Measurements from ENCODE around the gene USP21. TPM values are rescaled to one million over a fixed set of nuclear protein-coding genes. Genes with fewer than 3 reads are reported as not detected.

Gene USP21
- total and polyA plus RNA-seq, 9 of the 15 experiments (the other 6 are each of a cell fraction or from before 2014, with no cell fraction given) = 4.9 to 52.4 (median 21.6) TPM

DNA sequence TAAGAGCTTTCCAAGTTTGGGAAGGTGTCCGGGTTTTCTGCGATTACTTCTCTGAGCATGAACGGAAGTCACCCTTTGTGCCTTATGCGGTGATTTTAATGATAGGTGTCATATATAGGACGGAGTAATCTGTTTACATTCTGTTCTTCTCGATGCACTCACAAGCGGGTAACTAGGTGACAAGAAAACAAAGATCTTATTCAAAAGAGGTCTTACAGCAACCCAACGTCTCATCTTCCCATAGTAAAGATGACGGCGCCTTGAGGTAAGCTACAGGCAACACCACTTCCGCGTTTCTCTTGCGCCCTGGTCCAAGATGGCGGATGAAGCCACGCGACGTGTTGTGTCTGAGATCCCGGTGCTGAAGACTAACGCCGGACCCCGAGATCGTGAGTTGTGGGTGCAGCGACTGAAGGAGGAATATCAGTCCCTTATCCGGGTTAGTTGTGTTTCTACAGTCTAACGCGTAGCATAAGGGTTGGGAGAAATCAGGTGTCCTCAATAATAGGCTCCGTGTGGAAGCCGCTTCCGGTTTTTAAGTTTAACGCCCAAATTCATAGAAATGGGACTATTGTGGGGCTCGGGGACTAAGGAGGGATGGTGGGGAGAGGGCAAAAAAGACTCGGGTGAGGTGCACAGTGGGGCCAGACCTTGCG, 5.5 kb upstream of the USP21 start, which contains the start of gene UFC1 (continued):
- TF ChIP-seq SMAD4 (CRISPR knock-in tag; conservative IDR thresholded peaks at IDR 0.05) (peak; percentile 57; the same call in 1 of the 2 replicates), SIX5 (IDR thresholded peaks at IDR 0.05; ENCODE audit: borderline replicate concordance in 1 of 2, insufficient read depth in 1 of 2, low read depth in 1 of 2, low read length in 2 of 2) (peak; percentile 36 to 38; a peak in 1 of 4 replicates), NCOA2 (IDR thresholded peaks at IDR 0.05; ENCODE audit: partially characterized antibody in 2 of 2) (no peak), BDP1 (IDR thresholded peaks at IDR 0.05; ENCODE audit: insufficient read depth, insufficient read length) (no peak), ZNF586 (CRISPR knock-in tag; conservative IDR thresholded peaks at IDR 0.05) (no peak), SIRT6 (IDR thresholded peaks at IDR 0.05; ENCODE audit: low read depth, low read length) (no peak), CXXC5 (CRISPR knock-in tag; IDR thresholded peaks at IDR 0.05) (peak; percentile 75), PHB (CRISPR knock-in tag; IDR thresholded peaks at IDR 0.05) (no peak), POLR2AphosphoS5 (IDR thresholded peaks at IDR 0.05; ENCODE audit: control insufficient read depth, insufficient read depth, low read depth, low read length) (peak; percentile 93), GABPB1 (CRISPR knock-in tag; IDR thresholded peaks at IDR 0.05) (peak; percentile 100), ZBTB17 (CRISPR knock-in tag; IDR thresholded peaks at IDR 0.05) (0 out of 2 replicates have a peak, but pooled peaks have one; percentile 42), CCNT2 (IDR thresholded peaks at IDR 0.05; ENCODE audit: borderline replicate concordance, extremely low read depth, insufficient read length, low read depth, low read length) (no peak), SRSF7 (optimal IDR thresholded peaks at IDR 0.05; ENCODE audit: low read depth, low read length) (no peak), FOXM1 (IDR thresholded peaks at IDR 0.05; ENCODE audit: low read depth) (no peak; the same call in 1 of the 2 replicates), FOXM1 (CRISPR knock-in tag; IDR thresholded peaks at IDR 0.05; ENCODE audit: low read depth) (no peak), ZNF778 (CRISPR knock-in tag; IDR thresholded peaks at IDR 0.05) (no peak), BCOR (IDR thresholded peaks at IDR 0.05) (no peak), RFX7 (CRISPR knock-in tag; IDR thresholded peaks at IDR 0.05) (no peak)
- TF ChIP-seq, protein P1, sequence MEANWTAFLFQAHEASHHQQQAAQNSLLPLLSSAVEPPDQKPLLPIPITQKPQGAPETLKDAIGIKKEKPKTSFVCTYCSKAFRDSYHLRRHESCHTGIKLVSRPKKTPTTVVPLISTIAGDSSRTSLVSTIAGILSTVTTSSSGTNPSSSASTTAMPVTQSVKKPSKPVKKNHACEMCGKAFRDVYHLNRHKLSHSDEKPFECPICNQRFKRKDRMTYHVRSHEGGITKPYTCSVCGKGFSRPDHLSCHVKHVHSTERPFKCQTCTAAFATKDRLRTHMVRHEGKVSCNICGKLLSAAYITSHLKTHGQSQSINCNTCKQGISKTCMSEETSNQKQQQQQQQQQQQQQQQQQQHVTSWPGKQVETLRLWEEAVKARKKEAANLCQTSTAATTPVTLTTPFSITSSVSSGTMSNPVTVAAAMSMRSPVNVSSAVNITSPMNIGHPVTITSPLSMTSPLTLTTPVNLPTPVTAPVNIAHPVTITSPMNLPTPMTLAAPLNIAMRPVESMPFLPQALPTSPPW (CRISPR knock-in tag; IDR thresholded peaks at IDR 0.05) = no peak; the same call in 1 of the 2 replicates
- TF ChIP-seq, protein P2, sequence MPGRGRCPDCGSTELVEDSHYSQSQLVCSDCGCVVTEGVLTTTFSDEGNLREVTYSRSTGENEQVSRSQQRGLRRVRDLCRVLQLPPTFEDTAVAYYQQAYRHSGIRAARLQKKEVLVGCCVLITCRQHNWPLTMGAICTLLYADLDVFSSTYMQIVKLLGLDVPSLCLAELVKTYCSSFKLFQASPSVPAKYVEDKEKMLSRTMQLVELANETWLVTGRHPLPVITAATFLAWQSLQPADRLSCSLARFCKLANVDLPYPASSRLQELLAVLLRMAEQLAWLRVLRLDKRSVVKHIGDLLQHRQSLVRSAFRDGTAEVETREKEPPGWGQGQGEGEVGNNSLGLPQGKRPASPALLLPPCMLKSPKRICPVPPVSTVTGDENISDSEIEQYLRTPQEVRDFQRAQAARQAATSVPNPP (IDR thresholded peaks at IDR 0.05; ENCODE audit: borderline replicate concordance, insufficient read depth, insufficient read length) = no peak
- TF ChIP-seq, protein P3, sequence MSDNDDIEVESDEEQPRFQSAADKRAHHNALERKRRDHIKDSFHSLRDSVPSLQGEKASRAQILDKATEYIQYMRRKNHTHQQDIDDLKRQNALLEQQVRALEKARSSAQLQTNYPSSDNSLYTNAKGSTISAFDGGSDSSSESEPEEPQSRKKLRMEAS (CRISPR knock-in tag; IDR thresholded peaks at IDR 0.05) = peak; percentile 87
- TF ChIP-seq, protein P4, sequence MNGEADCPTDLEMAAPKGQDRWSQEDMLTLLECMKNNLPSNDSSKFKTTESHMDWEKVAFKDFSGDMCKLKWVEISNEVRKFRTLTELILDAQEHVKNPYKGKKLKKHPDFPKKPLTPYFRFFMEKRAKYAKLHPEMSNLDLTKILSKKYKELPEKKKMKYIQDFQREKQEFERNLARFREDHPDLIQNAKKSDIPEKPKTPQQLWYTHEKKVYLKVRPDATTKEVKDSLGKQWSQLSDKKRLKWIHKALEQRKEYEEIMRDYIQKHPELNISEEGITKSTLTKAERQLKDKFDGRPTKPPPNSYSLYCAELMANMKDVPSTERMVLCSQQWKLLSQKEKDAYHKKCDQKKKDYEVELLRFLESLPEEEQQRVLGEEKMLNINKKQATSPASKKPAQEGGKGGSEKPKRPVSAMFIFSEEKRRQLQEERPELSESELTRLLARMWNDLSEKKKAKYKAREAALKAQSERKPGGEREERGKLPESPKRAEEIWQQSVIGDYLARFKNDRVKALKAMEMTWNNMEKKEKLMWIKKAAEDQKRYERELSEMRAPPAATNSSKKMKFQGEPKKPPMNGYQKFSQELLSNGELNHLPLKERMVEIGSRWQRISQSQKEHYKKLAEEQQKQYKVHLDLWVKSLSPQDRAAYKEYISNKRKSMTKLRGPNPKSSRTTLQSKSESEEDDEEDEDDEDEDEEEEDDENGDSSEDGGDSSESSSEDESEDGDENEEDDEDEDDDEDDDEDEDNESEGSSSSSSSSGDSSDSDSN (IDR thresholded peaks at IDR 0.05; ENCODE audit: borderline replicate concordance in 1 of 2, low read depth in 2 of 2, low read length in 2 of 2) = peak in 1 of 2 experiments; percentile 79; a peak in 1 of 4 replicates
